ENCODE data around the gene UNC5B. TPM values are rescaled to one million over a fixed set of nuclear protein-coding genes. Genes with fewer than 3 reads are reported as not detected.

The UNC5B gene
- total RNA-seq, 2 experiments from 2014 or later, result 0.07 TPM

DNA sequence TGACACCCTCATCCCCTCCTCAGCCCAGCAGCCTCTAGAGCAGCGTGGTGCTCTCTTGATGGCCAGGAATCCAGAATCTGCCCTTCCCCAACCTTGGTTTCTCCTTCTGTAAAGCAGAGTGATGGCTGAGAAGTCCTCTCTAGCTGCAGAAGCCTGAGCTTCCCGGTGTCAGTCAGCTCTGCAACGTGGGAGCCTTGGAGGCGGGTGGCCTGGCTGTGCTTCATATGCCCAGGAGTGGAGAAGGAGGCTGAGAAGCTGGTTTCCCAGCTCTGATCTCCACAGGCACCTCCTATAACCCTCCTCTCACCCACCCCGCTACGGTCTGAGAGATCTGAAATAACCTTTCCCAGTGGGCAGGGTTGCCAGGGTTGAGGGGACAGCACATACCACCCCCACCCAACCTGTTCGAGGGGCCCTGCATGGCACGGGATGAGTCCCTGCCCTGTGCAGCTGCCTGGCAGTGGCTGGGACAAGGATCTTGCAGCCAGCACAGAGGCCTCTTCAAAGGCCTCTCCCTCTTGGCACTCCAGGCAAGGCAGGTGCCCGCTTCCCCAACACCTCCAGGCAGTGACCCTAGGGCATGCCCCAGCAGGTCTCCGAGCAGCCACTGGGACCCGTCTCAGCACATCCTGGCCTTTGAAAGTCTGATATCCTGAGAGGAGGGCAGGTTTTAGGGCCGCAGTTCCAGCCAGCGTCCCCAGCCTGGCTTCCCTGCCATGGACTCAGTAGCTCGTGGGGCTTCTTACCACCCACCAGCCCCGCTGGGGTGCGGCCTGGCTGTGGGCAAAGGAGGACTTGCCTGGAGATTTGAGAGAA is 88.4 kb downstream of the UNC5B start:
- Mint-ChIP-seq H3K4me3 (no peak overlapping the region), H3K4me1 (ENCODE audit: low read depth) (no peaks in the 10 kb centered on the region), H3K27me3 (no peaks in the 10 kb centered on the region), H3K27ac (no peak overlapping the region), H3K36me3 (ENCODE audit: low read depth) (no peaks in the 10 kb centered on the region), H3K9me3 (no peaks in the 10 kb centered on the region)
- TF ChIP-seq, protein P1, sequence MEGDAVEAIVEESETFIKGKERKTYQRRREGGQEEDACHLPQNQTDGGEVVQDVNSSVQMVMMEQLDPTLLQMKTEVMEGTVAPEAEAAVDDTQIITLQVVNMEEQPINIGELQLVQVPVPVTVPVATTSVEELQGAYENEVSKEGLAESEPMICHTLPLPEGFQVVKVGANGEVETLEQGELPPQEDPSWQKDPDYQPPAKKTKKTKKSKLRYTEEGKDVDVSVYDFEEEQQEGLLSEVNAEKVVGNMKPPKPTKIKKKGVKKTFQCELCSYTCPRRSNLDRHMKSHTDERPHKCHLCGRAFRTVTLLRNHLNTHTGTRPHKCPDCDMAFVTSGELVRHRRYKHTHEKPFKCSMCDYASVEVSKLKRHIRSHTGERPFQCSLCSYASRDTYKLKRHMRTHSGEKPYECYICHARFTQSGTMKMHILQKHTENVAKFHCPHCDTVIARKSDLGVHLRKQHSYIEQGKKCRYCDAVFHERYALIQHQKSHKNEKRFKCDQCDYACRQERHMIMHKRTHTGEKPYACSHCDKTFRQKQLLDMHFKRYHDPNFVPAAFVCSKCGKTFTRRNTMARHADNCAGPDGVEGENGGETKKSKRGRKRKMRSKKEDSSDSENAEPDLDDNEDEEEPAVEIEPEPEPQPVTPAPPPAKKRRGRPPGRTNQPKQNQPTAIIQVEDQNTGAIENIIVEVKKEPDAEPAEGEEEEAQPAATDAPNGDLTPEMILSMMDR (IDR thresholded peaks at IDR 0.05), result no peak
- DNase-seq (no peak), ATAC-seq (no peak)
- intact Hi-C loops (cut with micrococcal nuclease), result no loop called here
- CTCF ChIA-PET, result interaction anchor here (1.2 kb wide), 1 partner anchor 16 kb away, joined by 3 read pairs; no protein-coding TSS in a partner anchor
- POLR2A ChIA-PET, result no interaction called here

DNA sequence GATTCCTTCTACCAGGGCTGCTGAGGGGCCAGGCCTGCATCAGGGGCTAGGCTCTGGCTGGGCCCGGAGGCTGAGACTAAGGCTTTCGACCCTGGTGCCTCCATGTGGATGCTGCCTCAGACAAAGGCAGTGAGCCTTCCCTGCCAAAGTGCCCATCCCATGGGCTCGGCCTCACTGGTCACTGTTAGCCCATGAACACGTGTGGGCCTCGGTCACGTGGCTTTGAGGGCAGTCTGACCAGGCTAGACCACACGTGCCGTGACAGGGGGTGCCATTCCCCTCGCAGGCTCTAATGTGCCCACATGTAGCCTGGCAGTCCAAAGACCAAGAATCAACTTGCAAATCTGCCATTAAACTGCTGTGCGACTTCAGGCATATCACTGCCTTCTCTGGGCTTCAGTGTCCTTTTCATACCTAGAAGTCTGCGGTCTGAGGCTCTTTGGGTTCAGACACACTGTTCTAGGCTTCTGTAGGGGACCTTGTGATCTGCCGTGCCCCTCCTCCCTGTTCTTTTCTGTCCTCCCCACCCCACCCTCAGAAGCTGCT is 89.1 kb downstream of the UNC5B start:
- Mint-ChIP-seq H3K27ac (no peak overlapping the region), H3K9me3 (no peaks in the 10 kb centered on the region), H3K36me3 (ENCODE audit: low read depth) (no peaks in the 10 kb centered on the region), H3K27me3 (no peaks in the 10 kb centered on the region), H3K4me3 (no peak overlapping the region), H3K4me1 (ENCODE audit: low read depth) (no peaks in the 10 kb centered on the region)
- TF ChIP-seq, protein P1 (IDR thresholded peaks at IDR 0.05), result no peak
- no peak for DNase-seq
- POLR2A ChIA-PET, result no interaction called here
- CTCF ChIA-PET, result interaction anchor here (1.2 kb wide), 1 partner anchor 8 kb away, joined by 4 read pairs; no protein-coding TSS in a partner anchor
- intact Hi-C loops (cut with micrococcal nuclease), result no loop called here
- ATAC-seq, result no peak

GRCh38 chr10:71302451-71302850 is 90.1 kb downstream of the UNC5B start:
- H3K27ac Mint-ChIP-seq, result no peak overlapping the region
- no peaks in the 10 kb centered on the region for H3K27me3 Mint-ChIP-seq
- H3K36me3 Mint-ChIP-seq (ENCODE audit: low read depth), result no peaks in the 10 kb centered on the region

GRCh38 chr10:71302874-71303568 is 90.7 kb downstream of the UNC5B start:
- Mint-ChIP-seq H3K27me3 (no peaks in the 10 kb centered on the region), H3K27ac (no peak overlapping the region), H3K36me3 (ENCODE audit: low read depth) (no peaks in the 10 kb centered on the region), H3K4me3 (no peak overlapping the region), H3K4me1 (ENCODE audit: low read depth) (no peaks in the 10 kb centered on the region), H3K9me3 (no peaks in the 10 kb centered on the region)
- intact Hi-C loops (cut with micrococcal nuclease), result no loop called here
- DNase-seq (no peak), ATAC-seq (peak; percentile 84)
- CTCF ChIA-PET, result interaction anchor here (0.9 to 1.5 kb wide), 6 partner anchors 10 to 33 kb away, joined by 3 to 4 read pairs (median 4); no protein-coding TSS in a partner anchor
- POLR2A ChIA-PET, result no interaction called here
- TF ChIP-seq, protein P1 (IDR thresholded peaks at IDR 0.05), result peak; percentile 52

More at GRCh38 chr10:71302451-71302850, 90.1 kb downstream of the UNC5B start:
- no peak for ATAC-seq
- Mint-ChIP-seq H3K4me3 (no peak overlapping the region), H3K4me1 (ENCODE audit: low read depth) (no peaks in the 10 kb centered on the region), H3K9me3 (no peaks in the 10 kb centered on the region)
- DNase-seq, result no peak
- intact Hi-C loops (cut with micrococcal nuclease), result no loop called here
- POLR2A ChIA-PET, result no interaction called here
- CTCF ChIA-PET, result interaction anchor here (0.9 to 1.5 kb wide), 3 partner anchors 9 to 34 kb away, joined by 4 read pairs; no protein-coding TSS in a partner anchor
- TF ChIP-seq, protein P1 (IDR thresholded peaks at IDR 0.05), result no peak
